NCI-H146 treated with DMSO at 0.1 percent for 48 hours (cell line): Measurements from ENCODE around the gene KRTAP12-4.
"Not testable (repeated sequence)": the region's sequence is repeated elsewhere in the genome, so short reads cannot be mapped to it uniquely, and the experiment has no call there.

ENCODE experiments used
- DNase-seq: peaks from one replicate; lab custom pipeline; 2025; ENCODE audit not compliant: unreplicated experiment; lab: John Stamatoyannopoulos, UW

KRTAP12-4 gene

DNA sequence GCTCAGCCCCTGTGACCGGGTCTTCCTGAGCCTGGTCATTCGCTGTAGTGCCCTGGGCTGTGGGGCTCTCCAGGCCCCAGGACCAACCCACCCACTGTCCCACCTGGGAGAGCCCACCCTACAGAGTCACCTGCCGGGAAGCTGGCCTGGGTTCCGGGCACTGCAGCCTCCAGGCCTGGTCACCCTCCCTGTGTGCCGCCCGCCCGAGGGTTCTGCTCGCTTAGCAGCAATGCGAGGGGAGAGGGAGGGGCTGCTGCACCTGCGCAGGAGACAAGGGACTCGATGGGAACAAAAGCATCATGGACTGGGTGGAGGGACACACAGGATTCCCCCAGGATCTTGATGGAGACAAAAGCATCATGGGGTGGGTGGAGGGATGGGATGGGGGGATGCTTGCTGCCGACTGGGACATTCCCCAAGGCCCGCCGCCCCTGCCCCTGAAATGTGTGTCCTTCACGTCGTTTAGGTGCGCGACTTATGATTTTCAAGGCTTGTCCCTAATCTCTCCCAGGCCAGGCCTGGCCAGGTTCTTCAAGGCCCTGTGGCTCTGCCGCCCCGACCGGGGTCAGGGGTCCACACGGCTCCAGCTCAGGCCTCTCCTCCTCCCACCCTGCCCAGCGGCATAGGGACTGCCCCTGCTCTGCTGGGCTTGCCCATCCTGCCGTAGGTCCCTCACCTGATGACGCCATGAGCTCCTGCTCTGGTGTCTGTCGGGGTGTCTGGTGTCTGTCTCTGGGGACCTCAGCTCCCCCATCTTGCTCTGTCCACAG, 40.9 kb downstream of the KRTAP12-4 start:
- DNase-seq = no peak

- no peak for DNase-seq
Observed at GRCh38 chr21:44612669-44613229, 41.7 kb downstream of the KRTAP12-4 start.

- DNase-seq = no peak
Observed at GRCh38 chr21:44612029-44612486, 42.4 kb downstream of the KRTAP12-4 start, which contains the start of gene KRTAP10-8. Gene KRTAP10-8 (plus strand): TSS chr21:44612079. CDS start chr21:44612101, 22 bp downstream.

DNA sequence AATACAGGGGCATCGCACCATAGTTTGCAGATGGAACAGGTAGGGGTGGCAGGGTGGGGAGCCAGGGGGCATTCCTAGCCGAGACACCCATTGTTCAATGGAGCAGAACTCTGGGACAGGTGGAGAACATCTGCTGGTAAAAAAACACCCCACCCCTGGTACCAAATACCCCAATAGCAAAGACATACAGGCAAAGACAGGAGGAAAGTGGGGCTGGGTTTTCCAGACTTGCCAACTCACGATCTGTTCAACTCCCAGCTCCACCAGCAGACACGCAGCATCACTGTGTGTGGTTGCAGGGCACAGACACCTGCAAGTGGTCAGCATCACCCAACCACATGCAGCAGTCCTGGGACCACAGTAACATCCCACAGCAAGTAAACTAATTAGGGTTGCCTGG, 42.9 kb downstream of the KRTAP12-4 start:
- no peak for DNase-seq

GRCh38 chr21:44610157-44610843, 44.2 kb downstream of the KRTAP12-4 start:
- DNase-seq = not testable (repeated sequence)

DNA sequence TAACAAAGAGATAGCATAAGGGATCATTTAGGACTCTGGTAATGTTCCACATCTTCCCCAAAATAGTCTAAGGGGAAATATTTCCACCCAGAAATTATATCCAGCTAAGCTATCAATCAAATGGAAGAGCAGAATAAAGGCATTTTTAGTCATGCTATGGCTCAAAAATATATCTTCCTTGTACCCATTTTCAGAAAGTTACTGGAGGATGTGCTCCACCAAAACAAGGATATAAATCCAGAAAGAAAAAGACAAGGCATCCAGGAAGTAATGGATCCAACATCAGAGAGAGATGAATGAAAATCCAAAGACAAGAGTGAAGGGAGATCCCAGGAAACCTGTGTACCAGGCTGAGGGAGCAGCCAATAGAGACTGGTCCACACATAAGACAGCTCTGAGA, 45.3 kb downstream of the KRTAP12-4 start:
- no peak for DNase-seq

- DNase-seq = no peak
Observed at GRCh38 chr21:44606495-44606894, 48.0 kb downstream of the KRTAP12-4 start.
